ENCODE measurements around the gene PSME2. TPM values are rescaled to one million over a fixed set of nuclear protein-coding genes. Genes with fewer than 3 reads are reported as not detected.

PSME2 gene
- total and polyA plus RNA-seq, 2 of the 13 experiments (the other 11 are each of a cell fraction or from before 2014, with no cell fraction given), result 332 to 716 TPM

DNA sequence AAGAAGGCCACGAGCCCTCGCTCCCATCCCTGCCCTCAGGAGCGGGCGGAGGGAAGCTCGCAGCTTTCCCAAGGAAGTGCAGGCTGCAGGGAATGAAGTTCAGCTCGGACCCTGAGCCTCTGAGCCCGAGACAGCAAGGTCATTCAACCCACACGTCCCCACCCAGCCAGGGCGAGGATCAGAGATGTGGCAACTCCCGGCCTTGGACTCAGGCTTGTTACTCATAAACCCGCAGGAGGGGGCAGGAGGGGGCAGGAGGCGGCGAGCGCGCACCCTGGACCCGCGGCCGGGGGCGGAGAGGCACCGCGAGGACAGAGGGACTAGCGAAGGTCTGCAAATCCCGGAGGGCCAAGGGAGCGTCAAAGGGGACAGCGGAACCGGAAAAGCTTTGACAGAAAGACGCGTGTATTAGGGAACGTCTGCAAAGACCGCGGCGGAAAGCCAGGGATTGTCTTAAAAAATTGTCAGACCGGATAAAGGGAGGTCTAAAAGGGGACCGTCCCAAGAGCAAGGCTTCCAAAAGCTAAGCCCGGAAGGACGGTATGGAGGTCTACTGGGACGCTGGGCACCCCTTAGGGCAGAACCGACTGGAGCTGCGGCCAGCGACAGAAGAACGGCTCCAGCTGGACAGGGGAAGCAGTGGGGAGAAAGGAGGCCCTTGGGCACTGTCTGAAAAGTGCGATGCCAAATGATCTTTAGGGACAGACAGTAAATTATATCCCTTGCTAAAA is 32.4 kb downstream of the PSME2 start (continued):
- TF ChIP-seq ZBTB26 (CRISPR knock-in tag; IDR thresholded peaks at IDR 0.05; ENCODE audit: borderline replicate concordance) (peak; percentile 81), ZFP36L2 (CRISPR knock-in tag; IDR thresholded peaks at IDR 0.05) (peak; percentile 95), ZNF879 (CRISPR knock-in tag; IDR thresholded peaks at IDR 0.05) (peak; percentile 96; the same call in 1 of the 2 replicates), KMT2B (CRISPR knock-in tag; IDR thresholded peaks at IDR 0.05) (peak; percentile 87), ZNF792 (CRISPR knock-in tag; IDR thresholded peaks at IDR 0.05) (peak; percentile 99), MTA3 (CRISPR knock-in tag; IDR thresholded peaks at IDR 0.05) (0 out of 2 replicates have a peak, but pooled peaks have one; percentile 25), ZNF589 (CRISPR knock-in tag; conservative IDR thresholded peaks at IDR 0.05) (no peak), ELF4 (CRISPR knock-in tag; IDR thresholded peaks at IDR 0.05; ENCODE audit: borderline replicate concordance) (no peak; the same call in 1 of the 2 replicates), SRF (IDR thresholded peaks at IDR 0.05; ENCODE audit: low read depth, low read length) (peak; percentile 15), RFX5 (IDR thresholded peaks at IDR 0.05; ENCODE audit: low read depth, low read length) (no peak; the same call in 1 of the 2 replicates), BRF2 (CRISPR knock-in tag; IDR thresholded peaks at IDR 0.05) (peak; percentile 84), NFE2L2 (IDR thresholded peaks at IDR 0.05; ENCODE audit: low read length) (no peak), ZNF709 (CRISPR knock-in tag; IDR thresholded peaks at IDR 0.05) (peak; percentile 92), POLR2AphosphoS2 (IDR thresholded peaks at IDR 0.05; ENCODE audit: low read depth, low read length) (0 out of 2 replicates have a peak, but pooled peaks have one; percentile 26), ISL2 (CRISPR knock-in tag; IDR thresholded peaks at IDR 0.05) (peak; percentile 95), ZNF878 (CRISPR knock-in tag; IDR thresholded peaks at IDR 0.05) (no peak), ZBTB39 (CRISPR knock-in tag; IDR thresholded peaks at IDR 0.05) (peak; percentile 99), ZSCAN9 (CRISPR knock-in tag; IDR thresholded peaks at IDR 0.05; ENCODE audit: borderline replicate concordance) (peak; percentile 92), BCLAF1 (IDR thresholded peaks at IDR 0.05) (no peak), PAWR (CRISPR knock-in tag; IDR thresholded peaks at IDR 0.05; ENCODE audit: borderline replicate concordance) (peak; percentile 67; the same call in 1 of the 2 replicates), ZNF430 (CRISPR knock-in tag; IDR thresholded peaks at IDR 0.05) (peak; percentile 98), BRD4 (CRISPR knock-in tag; IDR thresholded peaks at IDR 0.05) (no peak)
- TF ChIP-seq, protein P1, sequence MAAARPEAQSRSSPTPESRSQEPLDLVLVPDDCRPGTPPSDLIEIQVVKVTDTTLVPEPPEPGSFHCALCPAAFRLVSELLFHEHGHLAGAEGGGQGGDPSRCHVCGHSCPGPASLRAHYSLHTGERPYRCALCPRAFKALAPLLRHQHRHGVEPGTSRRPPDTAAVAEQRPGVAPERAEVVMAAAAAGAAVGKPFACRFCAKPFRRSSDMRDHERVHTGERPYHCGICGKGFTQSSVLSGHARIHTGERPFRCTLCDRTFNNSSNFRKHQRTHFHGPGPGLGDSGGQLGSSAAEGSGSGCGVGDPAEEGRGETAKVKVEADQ (CRISPR knock-in tag; IDR thresholded peaks at IDR 0.05; ENCODE audit: borderline replicate concordance), result peak; percentile 97
